SH-SY5Y (cell line): ENCODE results near the gene PRG2.

ENCODE experiments used
- GATA2 ChIP-seq: IDR thresholded peaks from 2 replicates; pipeline ENCODE4 v1.6.1; 2011; ENCODE audit warnings: mild to moderate bottlenecking, low read depth, low read length
- GATA3 ChIP-seq: IDR thresholded peaks from 2 replicates; pipeline ENCODE4 v1.6.1; 2011; ENCODE audit warnings: low read depth, mild to moderate bottlenecking, low read length, moderate library complexity

GRCh38 chr11:57430952-57431351 is 40.5 kb upstream of the PRG2 start:
- TF ChIP-seq GATA3 (no peak), GATA2 (no peak)
